HEK293 (cell line): ENCODE measurements around the gene SECISBP2L.

ENCODE experiments used
- CTCF ChIA-PET: fragments of 350-600 bp; formaldehyde crosslinking; extraction: SDS; loops from one replicate; lab custom pipeline; 2021; ENCODE audit warnings: antibody characterized with exemption; lab: Yijun Ruan, JAX
- POLR2A ChIA-PET: fragments of 300-600 bp; formaldehyde crosslinking; extraction: SDS; loops from one replicate; lab custom pipeline; 2020; ENCODE audit warnings: antibody characterized with exemption, inconsistent platforms; lab: Yijun Ruan, JAX
- H3K27ac ChIP-seq: fragments of 200-500 bp; sonication (Bioruptor generic); 2 replicates; pipeline ENCODE4 v1.5.1; 2014; ENCODE audit warnings: low read depth, low read length, control low read depth, inconsistent platforms; ENCODE audit errors: extremely low read depth
- H3K36me3 ChIP-seq, 2 experiments: fragments of 200-500 bp in 1 of 2; sonication (Bioruptor generic) in 1 of 2; 1 replicate in 1 of 2; 2 replicates in 1 of 2; pipeline ENCODE4 v1.5.1; 2014 to 2017; ENCODE audit warnings: inconsistent platforms in 2 of 2, low read length in 2 of 2; ENCODE audit not compliant: control insufficient read depth in 2 of 2, insufficient read depth in 1 of 2
- H3K4me1 ChIP-seq: fragments of 200-500 bp; sonication (Bioruptor generic); 2 replicates; pipeline ENCODE4 v1.5.1; 2014; ENCODE audit warnings: mild to moderate bottlenecking, low read length, inconsistent platforms; ENCODE audit not compliant: control insufficient read depth, insufficient read depth
- H3K4me3 ChIP-seq: 2 replicates; pipeline ENCODE4 v1.5.1; 2011; ENCODE audit warnings: low read depth, mild to moderate bottlenecking, control low read depth, low read length, moderate library complexity
- H3K9me3 ChIP-seq: fragments of 200-500 bp; sonication (Bioruptor generic); 2 replicates; pipeline ENCODE4 v1.5.1; 2014; ENCODE audit warnings: low read depth, low read length, inconsistent platforms; ENCODE audit not compliant: control insufficient read depth, insufficient read depth
- HIC1 ChIP-seq: fragments of 450-650 bp; formaldehyde crosslinking; IDR thresholded peaks from 2 replicates; pipeline ENCODE4 v1.5.1; 2016; ENCODE audit warnings: missing biosample characterization, missing genetic modification characterization
- HOXA7 ChIP-seq: sonication (generic); formaldehyde crosslinking; IDR thresholded peaks from 2 replicates; pipeline ENCODE4 v1.8.1; 2022; ENCODE audit warnings: missing genetic modification reagents, borderline replicate concordance
- KLF16 ChIP-seq: fragments of 450-650 bp; formaldehyde crosslinking; IDR thresholded peaks from 2 replicates; pipeline ENCODE4 v1.5.1; 2017; ENCODE audit warnings: missing biosample characterization, missing genetic modification characterization
- MEIS1 ChIP-seq: sonication (generic); formaldehyde crosslinking; IDR thresholded peaks from 2 replicates; pipeline ENCODE4 v1.8.1; 2022; ENCODE audit warnings: missing genetic modification reagents, mild to moderate bottlenecking, borderline replicate concordance
- OVOL3 ChIP-seq: fragments of 450-650 bp; formaldehyde crosslinking; IDR thresholded peaks from 2 replicates; pipeline ENCODE4 v1.5.1; 2016; ENCODE audit warnings: missing biosample characterization, missing genetic modification characterization
- PBX3 ChIP-seq: sonication (generic); formaldehyde crosslinking; IDR thresholded peaks from 2 replicates; pipeline ENCODE4 v1.8.1; 2022; ENCODE audit warnings: mild to moderate bottlenecking, moderate library complexity, missing genetic modification reagents
- RBAK ChIP-seq: fragments of 450-650 bp; formaldehyde crosslinking; IDR thresholded peaks from 2 replicates; pipeline ENCODE4 v1.5.1; 2016; ENCODE audit warnings: missing biosample characterization, missing genetic modification characterization
- SCRT2 ChIP-seq: fragments of 450-650 bp; formaldehyde crosslinking; IDR thresholded peaks from 2 replicates; pipeline ENCODE4 v1.5.1; 2016; ENCODE audit warnings: missing biosample characterization, missing genetic modification characterization
- WT1 ChIP-seq: fragments of 450-650 bp; formaldehyde crosslinking; IDR thresholded peaks from 2 replicates; pipeline ENCODE4 v1.5.1; 2016; ENCODE audit warnings: missing biosample characterization, missing genetic modification characterization
- YY1 ChIP-seq: fragments of 450-650 bp; formaldehyde crosslinking; IDR thresholded peaks from 2 replicates; pipeline ENCODE4 v1.5.1; 2018; ENCODE audit warnings: missing biosample characterization, missing genetic modification characterization
- ZBTB1 ChIP-seq: fragments of 450-650 bp; formaldehyde crosslinking; IDR thresholded peaks from 2 replicates; pipeline ENCODE4 v1.5.1; 2016; ENCODE audit warnings: missing biosample characterization, missing genetic modification characterization
- ZIC2 ChIP-seq: fragments of 450-650 bp; formaldehyde crosslinking; IDR thresholded peaks from 2 replicates; pipeline ENCODE4 v1.5.1; 2016; ENCODE audit warnings: missing biosample characterization, missing genetic modification characterization
- ZNF10 ChIP-seq: fragments of 450-650 bp; formaldehyde crosslinking; IDR thresholded peaks from 2 replicates; pipeline ENCODE4 v1.5.1; 2017; ENCODE audit warnings: missing biosample characterization, missing genetic modification characterization
- ZNF175 ChIP-seq: fragments of 450-650 bp; formaldehyde crosslinking; IDR thresholded peaks from 2 replicates; pipeline ENCODE4 v1.5.1; 2016; ENCODE audit warnings: missing biosample characterization, missing genetic modification characterization
- ZNF211 ChIP-seq: fragments of 450-650 bp; formaldehyde crosslinking; IDR thresholded peaks from 2 replicates; pipeline ENCODE4 v1.5.1; 2016; ENCODE audit warnings: low read depth, missing biosample characterization, missing genetic modification characterization
- ZNF366 ChIP-seq: fragments of 450-650 bp; formaldehyde crosslinking; conservative IDR thresholded peaks from 2 replicates; pipeline ENCODE4 v1.5.1; 2016; ENCODE audit warnings: missing biosample characterization, missing genetic modification characterization
- ZNF37A ChIP-seq: fragments of 450-650 bp; IDR thresholded peaks from 2 replicates; pipeline ENCODE4 v1.5.1; 2018; ENCODE audit warnings: missing biosample characterization, missing genetic modification characterization
- ZNF391 ChIP-seq: fragments of 450-650 bp; formaldehyde crosslinking; IDR thresholded peaks from 2 replicates; pipeline ENCODE4 v1.5.1; 2016; ENCODE audit warnings: low read depth, missing biosample characterization, missing genetic modification characterization, borderline replicate concordance
- ZNF398 ChIP-seq: fragments of 450-650 bp; formaldehyde crosslinking; IDR thresholded peaks from 2 replicates; pipeline ENCODE4 v1.5.1; 2017; ENCODE audit warnings: missing biosample characterization, missing genetic modification characterization
- ZNF416 ChIP-seq: fragments of 450-650 bp; formaldehyde crosslinking; IDR thresholded peaks from 2 replicates; pipeline ENCODE4 v1.5.1; 2016; ENCODE audit warnings: missing biosample characterization, missing genetic modification characterization
- ZNF510 ChIP-seq: fragments of 450-650 bp; formaldehyde crosslinking; IDR thresholded peaks from 2 replicates; pipeline ENCODE4 v1.5.1; 2018; ENCODE audit warnings: mild to moderate bottlenecking, missing genetic modification characterization, missing biosample characterization; ENCODE audit not compliant: insufficient replicate concordance
- ZNF544 ChIP-seq: fragments of 450-650 bp; formaldehyde crosslinking; IDR thresholded peaks from 2 replicates; pipeline ENCODE4 v1.5.0; 2017; ENCODE audit warnings: missing biosample characterization, missing genetic modification characterization
- ZNF785 ChIP-seq: fragments of 450-650 bp; formaldehyde crosslinking; IDR thresholded peaks from 2 replicates; pipeline ENCODE4 v1.5.1; 2016; ENCODE audit warnings: missing biosample characterization, missing genetic modification characterization
- ZNF792 ChIP-seq: fragments of 450-650 bp; formaldehyde crosslinking; IDR thresholded peaks from 2 replicates; pipeline ENCODE4 v1.5.1; 2016; ENCODE audit warnings: missing biosample characterization, missing genetic modification characterization
- ZNF837 ChIP-seq: fragments of 450-650 bp; formaldehyde crosslinking; IDR thresholded peaks from 2 replicates; pipeline ENCODE4 v1.5.1; 2016; ENCODE audit warnings: missing biosample characterization, missing genetic modification characterization

SECISBP2L gene

GRCh38 chr15:48984021-48984710 lies 62.1 kb downstream of the SECISBP2L start:
- Histone ChIP-seq H3K4me3 (no peak overlapping the region), H3K36me3 (peaks cover 0 to 4% of the 10 kb centered on the region in 2 experiments; a peak in 1 of 3 replicates), H3K9me3 (no peaks in the 10 kb centered on the region), H3K27ac (no peak overlapping the region), H3K4me1 (no peaks in the 10 kb centered on the region)
- POLR2A ChIA-PET: no interaction called here
- CTCF ChIA-PET: interaction anchor here (1.2 to 2.1 kb wide), 2 partner anchors 8 to 123 kb away, joined by 5 to 12 read pairs; no protein-coding TSS in a partner anchor
- no peak for TF ChIP-seq PBX3 (CRISPR knock-in tag)
- TF ChIP-seq ZNF510 (tag by site-specific recombination): no peak
- no peak for TF ChIP-seq ZNF10 (tag by site-specific recombination)
- no peak for TF ChIP-seq ZNF211 (tag by site-specific recombination)
- no peak for TF ChIP-seq ZNF37A
- no peak for TF ChIP-seq ZNF792 (tag by site-specific recombination)
- TF ChIP-seq ZNF175 (tag by site-specific recombination): no peak
- TF ChIP-seq ZBTB1 (tag by site-specific recombination): no peak
- no peak for TF ChIP-seq YY1 (tag by site-specific recombination)
- no peak for TF ChIP-seq SCRT2 (tag by site-specific recombination)
- no peak for TF ChIP-seq ZNF544 (tag by site-specific recombination)
- TF ChIP-seq ZNF837 (tag by site-specific recombination): no peak
- no peak for TF ChIP-seq HOXA7
- no peak for TF ChIP-seq WT1 (tag by site-specific recombination)
- TF ChIP-seq, all 188 proteins: peak for 0

GRCh38 chr15:48983300-48983699 lies 62.9 kb downstream of the SECISBP2L start:
- H3K9me3 ChIP-seq: no peaks in the 10 kb centered on the region
- H3K4me1 ChIP-seq: no peaks in the 10 kb centered on the region
- no peak for TF ChIP-seq ZIC2
- no peak for TF ChIP-seq OVOL3 (tag by site-specific recombination)
- no peak for TF ChIP-seq MEIS1 (CRISPR knock-in tag)
- TF ChIP-seq HIC1: no peak
- TF ChIP-seq ZNF366 (tag by site-specific recombination): no peak
- no peak for TF ChIP-seq ZNF416 (tag by site-specific recombination)
- no peak for TF ChIP-seq KLF16
- no peak for TF ChIP-seq ZNF391 (tag by site-specific recombination)
- TF ChIP-seq ZNF398 (tag by site-specific recombination): no peak
- no peak for TF ChIP-seq RBAK
- no peak for TF ChIP-seq ZNF785 (tag by site-specific recombination)
- ChIA-PET POLR2A (no interaction called here), CTCF (interaction anchor here (0.6 kb wide), 1 partner anchor 53 kb away, joined by 3 read pairs; no protein-coding TSS in a partner anchor)
- no peak overlapping the region for H3K27ac ChIP-seq
- H3K36me3 ChIP-seq: peaks cover 0 to 4% of the 10 kb centered on the region in 2 experiments; a peak in 1 of 3 replicates
- H3K4me3 ChIP-seq: no peak overlapping the region
